K562 (cell line): ENCODE data around the gene TIA1. TPM values are rescaled to one million over a fixed set of nuclear protein-coding genes. Genes with fewer than 3 reads are reported as not detected.

Source experiments
- ATF3 ChIP-seq, 2 experiments: fragments of 450-650 bp in 1 of 2; sonication (generic) in 1 of 2; formaldehyde crosslinking in 1 of 2; IDR thresholded peaks in 1 of 2; conservative IDR thresholded peaks in 1 of 2; 2 replicates each; pipeline versions ENCODE4 v1.6.1 to v1.8.1; 2016 to 2023; ENCODE audit warnings: mild to moderate bottlenecking in 2 of 2, moderate library complexity in 2 of 2, inconsistent platforms in 1 of 2, missing genetic modification reagents in 1 of 2
- CTCFL ChIP-seq: IDR thresholded peaks from 2 replicates; pipeline ENCODE4 v1.6.1; 2011; ENCODE audit warnings: borderline replicate concordance, low read depth, mild to moderate bottlenecking, moderate library complexity, low read length; ENCODE audit not compliant: insufficient read depth, poor library complexity, severe bottlenecking
- CXXC5 ChIP-seq: fragments of 250-450 bp; sonication (Bioruptor Pico); IDR thresholded peaks from 2 replicates; pipeline ENCODE4 v1.8.0; 2022; ENCODE audit warnings: inconsistent platforms, mild to moderate bottlenecking, moderate library complexity
- FOXA1 ChIP-seq: fragments of 450-650 bp; IDR thresholded peaks from 2 replicates; pipeline ENCODE4 v1.6.1; 2016; ENCODE audit warnings: mild to moderate bottlenecking, borderline replicate concordance
- GTF2A2 ChIP-seq: IDR thresholded peaks from 2 replicates; pipeline ENCODE4 v1.6.1; 2016; ENCODE audit warnings: mild to moderate bottlenecking, missing genetic modification characterization, missing compliant biosample characterization
- KLF13 ChIP-seq: fragments of 450-650 bp; IDR thresholded peaks from 2 replicates; pipeline ENCODE4 v1.6.1; 2016; ENCODE audit warnings: missing genetic modification characterization, low read depth, mild to moderate bottlenecking, missing compliant biosample characterization, moderate library complexity, borderline replicate concordance
- MAZ ChIP-seq, 2 experiments: fragments of 450-650 bp in 1 of 2; sonication (generic) in 1 of 2; formaldehyde crosslinking; IDR thresholded peaks in 1 of 2; conservative IDR thresholded peaks in 1 of 2; 2 replicates each; pipeline versions ENCODE4 v1.4.0 to v1.5.0; 2020; ENCODE audit warnings: mild to moderate bottlenecking in 1 of 2, missing genetic modification reagents in 1 of 2
- MBD1 ChIP-seq: fragments of 250-450 bp; sonication (Bioruptor Pico); IDR thresholded peaks from 2 replicates; pipeline ENCODE4 v1.8.0; 2022; ENCODE audit warnings: inconsistent platforms
- MCM2 ChIP-seq: fragments of 450-650 bp; IDR thresholded peaks from 2 replicates; pipeline ENCODE4 v1.6.1; 2017; ENCODE audit warnings: low read depth, mild to moderate bottlenecking
- PREB ChIP-seq: sonication (generic); formaldehyde crosslinking; IDR thresholded peaks from 2 replicates; pipeline ENCODE4 v1.8.1; 2023; ENCODE audit warnings: mild to moderate bottlenecking, missing genetic modification reagents
- TARDBP ChIP-seq: fragments of 450-650 bp; IDR thresholded peaks from 2 replicates; pipeline ENCODE4 v1.6.1; 2016
- TEAD2 ChIP-seq: fragments of 450-650 bp; IDR thresholded peaks from 2 replicates; pipeline ENCODE4 v1.6.1; 2016; ENCODE audit warnings: missing genetic modification characterization, control low read depth, missing compliant biosample characterization
- ZFPM2 ChIP-seq: fragments of 250-450 bp; sonication (Bioruptor Pico); IDR thresholded peaks from 2 replicates; pipeline ENCODE4 v1.5.1; 2022; ENCODE audit warnings: mild to moderate bottlenecking
- ZNF232 ChIP-seq: sonication (generic); formaldehyde crosslinking; IDR thresholded peaks from 2 replicates; pipeline ENCODE4 v1.8.0; 2022; ENCODE audit warnings: mild to moderate bottlenecking, missing genetic modification reagents
- ZNF384 ChIP-seq: IDR thresholded peaks from 2 replicates; pipeline ENCODE4 v1.6.1; 2012; ENCODE audit warnings: low read depth, low read length, improper control_type of control experiment
- ZNF696 ChIP-seq: fragments of 250-450 bp; sonication (Bioruptor Pico); conservative IDR thresholded peaks from 2 replicates; pipeline ENCODE4 v1.4.0; 2020; ENCODE audit warnings: mild to moderate bottlenecking, moderate library complexity
- polyA plus RNA-seq, 8 experiments: library from polyadenylated mRNA; depleted of rRNA in 4 of 8; stranded (reverse) in 5 of 8; unstranded in 3 of 8; fragments of >200 nt; fragmentation: Nextera tagmentation in 2 of 8; fragmentation: Illumina TruSeq in 1 of 8; extraction: Ambion mirVana in 2 of 8; extraction: Trizol in 1 of 8; gene quantifications; 2 replicates each; pipeline versions ENCODE4 v1.2.1 to v1.2.3, GENCODE V29; 2011 to 2014; ENCODE audit warnings: inconsistent platforms in 1 of 8, missing spikeins in 1 of 8
- total RNA-seq, 7 experiments: library from RNA; depleted of rRNA in 6 of 7; stranded (reverse); fragments of >200 nt in 6 of 7; fragmentation: Illumina TruSeq in 2 of 7; extraction: Trizol in 2 of 7; gene quantifications; 2 replicates each; pipeline versions ENCODE4 v1.2.1 to v1.2.3, GENCODE V29; 2011 to 2021; ENCODE audit warnings: low replicate concordance in 1 of 7
- TF ChIP-seq, protein P1 (sequence below): sonication (generic); formaldehyde crosslinking; IDR thresholded peaks from 2 replicates; pipeline ENCODE4 v1.8.1; 2022; ENCODE audit warnings: missing genetic modification reagents
- TF ChIP-seq, protein P2 (sequence below): sonication (generic); formaldehyde crosslinking; IDR thresholded peaks from 2 replicates; pipeline ENCODE4 v1.8.1; 2022; ENCODE audit warnings: missing genetic modification reagents

The TIA1 gene
- total and polyA plus RNA-seq, 9 of the 15 experiments (the other 6 are each of a cell fraction or from before 2014, with no cell fraction given) = 25.3 to 129 (median 79.6) TPM

DNA sequence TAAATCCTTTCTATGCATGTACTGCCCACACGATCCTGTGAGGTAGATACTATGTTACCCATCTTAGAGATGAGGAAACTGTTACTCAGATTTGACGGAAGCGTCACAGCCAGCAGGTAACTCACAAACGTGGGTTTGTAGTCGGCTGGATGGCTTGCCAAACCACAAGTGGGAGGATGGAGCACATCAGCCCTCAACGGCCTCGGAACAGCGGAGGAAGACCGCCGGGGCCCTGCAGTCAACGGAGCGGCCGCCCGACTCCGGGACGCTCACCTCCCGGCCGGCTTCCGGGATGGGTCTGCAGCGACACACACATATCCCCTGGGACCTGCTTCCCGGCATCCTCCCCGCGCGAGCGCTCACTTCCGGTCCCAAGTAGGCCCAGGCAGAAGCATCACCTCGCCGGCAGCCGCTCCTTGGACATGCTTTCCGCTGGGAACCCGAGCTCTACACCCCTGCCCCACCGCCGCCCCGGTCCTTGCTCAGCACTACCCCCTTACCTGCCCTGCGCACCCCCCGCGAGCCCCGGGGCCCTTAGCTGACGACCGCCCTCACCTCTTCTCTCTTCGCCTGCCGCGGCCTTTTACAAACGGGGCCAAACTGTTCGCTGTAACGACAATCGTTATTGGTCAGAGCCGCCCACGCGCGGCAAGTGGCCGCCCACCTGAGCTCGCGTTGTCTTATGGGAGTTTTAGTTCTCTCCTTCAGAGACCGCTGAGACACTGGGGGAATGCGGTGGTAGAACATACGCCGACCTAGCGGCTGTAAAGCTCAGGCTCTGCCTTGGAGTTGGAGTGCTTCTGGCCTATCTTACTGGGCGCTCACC lies 57.8 kb downstream of the TIA1 start, which contains the start of gene C2orf42 (continued):
- peak; percentile 88 for TF ChIP-seq CXXC5 (CRISPR knock-in tag)
- TF ChIP-seq ZFPM2 (CRISPR knock-in tag) = 0 out of 2 replicates have a peak, but pooled peaks have one; percentile 78
- TF ChIP-seq, protein P1, sequence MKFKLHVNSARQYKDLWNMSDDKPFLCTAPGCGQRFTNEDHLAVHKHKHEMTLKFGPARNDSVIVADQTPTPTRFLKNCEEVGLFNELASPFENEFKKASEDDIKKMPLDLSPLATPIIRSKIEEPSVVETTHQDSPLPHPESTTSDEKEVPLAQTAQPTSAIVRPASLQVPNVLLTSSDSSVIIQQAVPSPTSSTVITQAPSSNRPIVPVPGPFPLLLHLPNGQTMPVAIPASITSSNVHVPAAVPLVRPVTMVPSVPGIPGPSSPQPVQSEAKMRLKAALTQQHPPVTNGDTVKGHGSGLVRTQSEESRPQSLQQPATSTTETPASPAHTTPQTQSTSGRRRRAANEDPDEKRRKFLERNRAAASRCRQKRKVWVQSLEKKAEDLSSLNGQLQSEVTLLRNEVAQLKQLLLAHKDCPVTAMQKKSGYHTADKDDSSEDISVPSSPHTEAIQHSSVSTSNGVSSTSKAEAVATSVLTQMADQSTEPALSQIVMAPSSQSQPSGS (CRISPR knock-in tag) = no peak
- TF ChIP-seq MCM2 = no peak
- TF ChIP-seq ZNF696 (CRISPR knock-in tag) = no peak
- TF ChIP-seq MBD1 (CRISPR knock-in tag) = no peak
- TF ChIP-seq GTF2A2 (tag) = no peak
- TF ChIP-seq KLF13 (tag) = peak; percentile 61; the same call in 1 of the 2 replicates
- TF ChIP-seq ZNF232 (CRISPR knock-in tag) = peak; percentile 91
- peak; percentile 46 for TF ChIP-seq CTCFL
- peak; percentile 68 to 75 for TF ChIP-seq MAZ (CRISPR knock-in tag; conservative IDR thresholded peaks at IDR 0.05 in 1 of 2, IDR thresholded peaks at IDR 0.05 in 1 of 2)
- TF ChIP-seq ZNF384 = no peak
- TF ChIP-seq TARDBP = peak; percentile 97
- no peak for TF ChIP-seq FOXA1
- TF ChIP-seq ATF3 (IDR thresholded peaks at IDR 0.05) = 0 out of 2 replicates have a peak, but pooled peaks have one; percentile 33
- peak; percentile 63; the same call in 1 of the 2 replicates for TF ChIP-seq ATF3 (CRISPR knock-in tag; conservative IDR thresholded peaks at IDR 0.05)
- TF ChIP-seq, protein P2, sequence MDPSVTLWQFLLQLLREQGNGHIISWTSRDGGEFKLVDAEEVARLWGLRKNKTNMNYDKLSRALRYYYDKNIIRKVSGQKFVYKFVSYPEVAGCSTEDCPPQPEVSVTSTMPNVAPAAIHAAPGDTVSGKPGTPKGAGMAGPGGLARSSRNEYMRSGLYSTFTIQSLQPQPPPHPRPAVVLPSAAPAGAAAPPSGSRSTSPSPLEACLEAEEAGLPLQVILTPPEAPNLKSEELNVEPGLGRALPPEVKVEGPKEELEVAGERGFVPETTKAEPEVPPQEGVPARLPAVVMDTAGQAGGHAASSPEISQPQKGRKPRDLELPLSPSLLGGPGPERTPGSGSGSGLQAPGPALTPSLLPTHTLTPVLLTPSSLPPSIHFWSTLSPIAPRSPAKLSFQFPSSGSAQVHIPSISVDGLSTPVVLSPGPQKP (CRISPR knock-in tag) = no peak
- no peak for TF ChIP-seq PREB (CRISPR knock-in tag)
- no peak for TF ChIP-seq TEAD2 (tag)
